ENCODE measurements around the gene CCR6.

Gene CCR6

GRCh38 chr6:167121335-167121841 is 1.5 kb upstream of the CCR6 start:
- no peak overlapping the region for H3K4me3 ChIP-seq (ENCODE audit: low read depth, low read length)
- TF ChIP-seq CTCF (IDR thresholded peaks at IDR 0.05; ENCODE audit: low read depth, low read length) = no peak

- no peak for TF ChIP-seq CTCF (IDR thresholded peaks at IDR 0.05; ENCODE audit: low read depth, low read length)
- no peak overlapping the region for H3K4me3 ChIP-seq (ENCODE audit: low read depth, low read length)
Measured at GRCh38 chr6:167122041-167122826, 662 bp upstream of the CCR6 start.

GRCh38 chr6:167124753-167125152 is 1.9 kb downstream of the CCR6 start:
- no peak overlapping the region for H3K4me3 ChIP-seq (ENCODE audit: low read depth, low read length)
- no peak for TF ChIP-seq CTCF (IDR thresholded peaks at IDR 0.05; ENCODE audit: low read depth, low read length)

GRCh38 chr6:167125410-167125809 is 2.5 kb downstream of the CCR6 start:
- H3K4me3 ChIP-seq (ENCODE audit: low read depth, low read length) = no peak overlapping the region
- TF ChIP-seq CTCF (IDR thresholded peaks at IDR 0.05; ENCODE audit: low read depth, low read length) = no peak

- no peak for TF ChIP-seq CTCF (IDR thresholded peaks at IDR 0.05; ENCODE audit: low read depth, low read length)
- no peak overlapping the region for H3K4me3 ChIP-seq (ENCODE audit: low read depth, low read length)
Measured at GRCh38 chr6:167125855-167126349, 3.0 kb downstream of the CCR6 start.

GRCh38 chr6:167127785-167128531 is 5.1 kb downstream of the CCR6 start:
- no peak overlapping the region for H3K4me3 ChIP-seq (ENCODE audit: low read depth, low read length)
- no peak for TF ChIP-seq CTCF (IDR thresholded peaks at IDR 0.05; ENCODE audit: low read depth, low read length)

GRCh38 chr6:167129159-167129558 is 6.3 kb downstream of the CCR6 start:
- no peak for TF ChIP-seq CTCF (IDR thresholded peaks at IDR 0.05; ENCODE audit: low read depth, low read length)
- no peak overlapping the region for H3K4me3 ChIP-seq (ENCODE audit: low read depth, low read length)

All from WI38 (cell line).